Measurements from ENCODE around the gene UBASH3B. TPM values are rescaled to one million over a fixed set of nuclear protein-coding genes. Genes with fewer than 3 reads are reported as not detected.

The UBASH3B gene
- total and polyA plus RNA-seq, 7 donors, result 1.4 to 17.5 (median 8.5) TPM

GRCh38 chr11:122703541-122704272 lies 48.2 kb downstream of the UBASH3B start:
- Histone ChIP-seq H3K27ac (no peak overlapping the region), H3K4me3 (no peak overlapping the region), H3K9me3 (no peaks in the 10 kb centered on the region), H3K36me3 (ENCODE audit: insufficient read depth in 1 of 2, low read depth in 1 of 2) (no peaks in the 10 kb centered on the region), H3K4me1 (no peaks in the 10 kb centered on the region), H3K27me3 (ENCODE audit: insufficient read depth in 3 of 3, low read length in 2 of 3) (no peaks in the 10 kb centered on the region)
- ATAC-seq (no peak), DNase-seq (no peak)
- TF ChIP-seq CTCF (IDR thresholded peaks at IDR 0.05), result no peak
- 70 to 86% (median 82%) methylated on average over 8 of the region's 8 CpGs for WGBS, 3 donors
- intact Hi-C loops (cut with DNase I), result no loop called here

GRCh38 chr11:122705396-122705795 lies 49.9 kb downstream of the UBASH3B start:
- H3K27me3 ChIP-seq (ENCODE audit: insufficient read depth in 3 of 3, low read length in 2 of 3), result no peaks in the 10 kb centered on the region
- no peaks in the 10 kb centered on the region for H3K4me1 ChIP-seq
- H3K27ac ChIP-seq, result no peak overlapping the region
- TF ChIP-seq CTCF (IDR thresholded peaks at IDR 0.05), result no peak
- H3K4me3 ChIP-seq, result no peak overlapping the region
- ATAC-seq, result no peak
- no peak for DNase-seq
- 96 to 100% (median 97%) methylated on average over 7 of the region's 7 CpGs for WGBS, 3 donors
- intact Hi-C loops (cut with DNase I), result no loop called here
- H3K36me3 ChIP-seq (ENCODE audit: insufficient read depth in 1 of 2, low read depth in 1 of 2), result no peaks in the 10 kb centered on the region
- H3K9me3 ChIP-seq, result no peaks in the 10 kb centered on the region

GRCh38 chr11:122706291-122707088 lies 51.0 kb downstream of the UBASH3B start:
- intact Hi-C loops (cut with DNase I), result no loop called here
- no peaks in the 10 kb centered on the region for H3K9me3 ChIP-seq
- H3K36me3 ChIP-seq (ENCODE audit: insufficient read depth in 1 of 2, low read depth in 1 of 2), result no peaks in the 10 kb centered on the region
- 86 to 95% (median 95%) methylated on average over 3 of the region's 3 CpGs for WGBS, 3 donors
- DNase-seq (no peak), ATAC-seq (no peak)
- H3K4me1 ChIP-seq, result no peaks in the 10 kb centered on the region
- TF ChIP-seq CTCF (IDR thresholded peaks at IDR 0.05), result no peak
- H3K27me3 ChIP-seq (ENCODE audit: insufficient read depth in 3 of 3, low read length in 2 of 3), result no peaks in the 10 kb centered on the region
- no peak overlapping the region for H3K4me3 ChIP-seq
- no peak overlapping the region for H3K27ac ChIP-seq

- intact Hi-C loops (cut with DNase I), result no loop called here
These were observed 51.6 kb downstream of the UBASH3B start for GRCh38 chr11:122707111-122707510.

More at GRCh38 chr11:122707111-122707510, 51.6 kb downstream of the UBASH3B start:
- no peaks in the 10 kb centered on the region for H3K27me3 ChIP-seq (ENCODE audit: insufficient read depth in 3 of 3, low read length in 2 of 3)
- DNase-seq (no peak), ATAC-seq (no peak)
- no peaks in the 10 kb centered on the region for H3K9me3 ChIP-seq
- H3K27ac ChIP-seq, result no peak overlapping the region
- no peaks in the 10 kb centered on the region for H3K4me1 ChIP-seq
- WGBS, 3 donors, result 88 to 91% (median 91%) methylated on average over 4 of the region's 4 CpGs
- no peak overlapping the region for H3K4me3 ChIP-seq
- no peaks in the 10 kb centered on the region for H3K36me3 ChIP-seq (ENCODE audit: insufficient read depth in 1 of 2, low read depth in 1 of 2)
- no peak for TF ChIP-seq CTCF (IDR thresholded peaks at IDR 0.05)
